ENCODE results near the gene GAP43.

Gene GAP43

DNA sequence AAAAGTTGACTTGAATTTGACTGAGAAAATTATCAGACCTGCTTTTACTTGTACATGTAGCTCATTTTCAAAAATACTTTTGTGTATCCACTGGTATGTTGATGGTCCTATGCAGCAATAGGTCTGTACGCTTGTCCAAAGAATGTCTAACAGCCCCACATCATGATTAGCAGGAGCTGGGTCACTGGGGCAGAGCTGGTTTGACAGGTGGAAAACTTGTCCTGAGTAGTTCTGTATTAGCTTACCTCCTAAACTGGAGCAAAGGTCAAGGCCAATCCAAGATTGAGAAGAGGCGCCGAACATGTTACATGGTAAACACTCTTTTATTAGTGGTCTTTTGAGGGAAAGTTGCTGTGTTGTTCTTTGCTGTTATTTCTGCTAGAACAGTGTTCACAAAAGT is 50.6 kb downstream of the GAP43 start:
- H3K79me2 ChIP-seq (ENCODE audit: low read length) = no peaks in the 10 kb centered on the region
- no peaks in the 10 kb centered on the region for H3K9me3 ChIP-seq (ENCODE audit: insufficient read depth, low read length)
- H3K4me2 ChIP-seq (ENCODE audit: low read length) = no peak overlapping the region
- no peaks in the 10 kb centered on the region for H4K20me1 ChIP-seq (ENCODE audit: insufficient read depth, low read length)
- 0 out of 2 replicates have a peak, but pooled peaks cover 5% of the 10 kb centered on the region for H3K4me1 ChIP-seq (ENCODE audit: low read length)
- no peak for TF ChIP-seq EZH2phosphoT487 (IDR thresholded peaks at IDR 0.05; ENCODE audit: low read depth)
- TF ChIP-seq, protein P1, sequence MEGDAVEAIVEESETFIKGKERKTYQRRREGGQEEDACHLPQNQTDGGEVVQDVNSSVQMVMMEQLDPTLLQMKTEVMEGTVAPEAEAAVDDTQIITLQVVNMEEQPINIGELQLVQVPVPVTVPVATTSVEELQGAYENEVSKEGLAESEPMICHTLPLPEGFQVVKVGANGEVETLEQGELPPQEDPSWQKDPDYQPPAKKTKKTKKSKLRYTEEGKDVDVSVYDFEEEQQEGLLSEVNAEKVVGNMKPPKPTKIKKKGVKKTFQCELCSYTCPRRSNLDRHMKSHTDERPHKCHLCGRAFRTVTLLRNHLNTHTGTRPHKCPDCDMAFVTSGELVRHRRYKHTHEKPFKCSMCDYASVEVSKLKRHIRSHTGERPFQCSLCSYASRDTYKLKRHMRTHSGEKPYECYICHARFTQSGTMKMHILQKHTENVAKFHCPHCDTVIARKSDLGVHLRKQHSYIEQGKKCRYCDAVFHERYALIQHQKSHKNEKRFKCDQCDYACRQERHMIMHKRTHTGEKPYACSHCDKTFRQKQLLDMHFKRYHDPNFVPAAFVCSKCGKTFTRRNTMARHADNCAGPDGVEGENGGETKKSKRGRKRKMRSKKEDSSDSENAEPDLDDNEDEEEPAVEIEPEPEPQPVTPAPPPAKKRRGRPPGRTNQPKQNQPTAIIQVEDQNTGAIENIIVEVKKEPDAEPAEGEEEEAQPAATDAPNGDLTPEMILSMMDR (IDR thresholded peaks at IDR 0.05; ENCODE audit: low read depth, low read length) = no peak
- H2AFZ ChIP-seq (ENCODE audit: low read depth, low read length) = no peak overlapping the region
- H3K4me3 ChIP-seq (ENCODE audit: low read length) = no peak overlapping the region
- no peaks in the 10 kb centered on the region for H3K36me3 ChIP-seq (replicated peaks; ENCODE audit: low read depth, low read length)
- no peaks in the 10 kb centered on the region for H3K27me3 ChIP-seq (ENCODE audit: low read depth, low read length)
- no peak overlapping the region for H3K9ac ChIP-seq (ENCODE audit: low read length)
- no peak overlapping the region for H3K27ac ChIP-seq (ENCODE audit: low read length)

DNA sequence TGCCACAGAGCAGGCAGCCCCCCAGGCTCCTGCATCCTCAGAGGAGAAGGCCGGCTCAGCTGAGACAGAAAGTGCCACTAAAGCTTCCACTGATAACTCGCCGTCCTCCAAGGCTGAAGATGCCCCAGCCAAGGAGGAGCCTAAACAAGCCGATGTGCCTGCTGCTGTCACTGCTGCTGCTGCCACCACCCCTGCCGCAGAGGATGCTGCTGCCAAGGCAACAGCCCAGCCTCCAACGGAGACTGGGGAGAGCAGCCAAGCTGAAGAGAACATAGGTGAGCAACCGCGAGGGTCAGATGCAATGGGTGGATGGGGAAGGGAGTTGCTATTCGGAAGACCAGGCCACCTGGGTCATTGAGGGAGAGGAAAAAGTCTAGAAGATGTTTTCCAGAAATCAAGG is 53.0 kb downstream of the GAP43 start:
- Histone ChIP-seq H3K27ac (ENCODE audit: low read length) (no peak overlapping the region), H3K9me3 (ENCODE audit: insufficient read depth, low read length) (no peaks in the 10 kb centered on the region), H3K4me3 (ENCODE audit: low read length) (no peak overlapping the region), H3K9ac (ENCODE audit: low read length) (no peak overlapping the region), H3K4me1 (ENCODE audit: low read length) (0 out of 2 replicates have a peak, but pooled peaks cover 8% of the 10 kb centered on the region), H4K20me1 (ENCODE audit: insufficient read depth, low read length) (no peaks in the 10 kb centered on the region), H3K36me3 (replicated peaks; ENCODE audit: low read depth, low read length) (no peaks in the 10 kb centered on the region), H3K79me2 (ENCODE audit: low read length) (no peaks in the 10 kb centered on the region), H2AFZ (ENCODE audit: low read depth, low read length) (no peak overlapping the region), H3K27me3 (ENCODE audit: low read depth, low read length) (no peaks in the 10 kb centered on the region), H3K4me2 (ENCODE audit: low read length) (no peak overlapping the region)
- TF ChIP-seq, protein P1 (IDR thresholded peaks at IDR 0.05; ENCODE audit: low read depth, low read length) = no peak
- no peak for TF ChIP-seq EZH2phosphoT487 (IDR thresholded peaks at IDR 0.05; ENCODE audit: low read depth)

DNA sequence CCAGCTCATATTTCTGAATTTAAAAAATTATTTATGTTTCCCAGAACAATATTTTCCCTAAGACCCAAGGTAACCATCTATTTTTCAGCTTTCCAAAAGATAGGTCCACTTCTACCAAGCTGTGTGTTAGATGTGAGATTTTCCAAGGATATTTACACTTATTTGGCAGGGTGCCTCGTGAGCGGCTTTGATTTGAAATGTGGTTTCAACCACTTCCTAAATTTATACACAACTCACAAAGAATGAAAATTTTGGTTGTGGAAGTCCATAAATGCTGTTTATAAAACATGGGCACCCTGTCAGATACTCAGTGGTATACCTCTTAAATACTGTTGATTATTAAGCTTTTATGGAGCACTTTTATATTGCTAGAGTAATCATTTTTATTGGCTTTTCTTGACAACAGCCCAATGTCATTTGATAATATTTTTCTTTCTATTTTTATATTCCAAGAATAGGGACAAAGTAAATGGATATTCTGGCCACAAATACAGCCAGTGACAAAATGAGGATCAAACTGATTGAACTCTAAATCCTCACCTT is 57.6 kb downstream of the GAP43 start:
- Histone ChIP-seq H3K9me3 (ENCODE audit: insufficient read depth, low read length) (no peaks in the 10 kb centered on the region), H3K4me2 (ENCODE audit: low read length) (no peak overlapping the region), H3K4me1 (ENCODE audit: low read length) (peaks cover 16% of the 10 kb centered on the region), H3K27ac (ENCODE audit: low read length) (no peak overlapping the region), H3K27me3 (ENCODE audit: low read depth, low read length) (no peaks in the 10 kb centered on the region), H2AFZ (ENCODE audit: low read depth, low read length) (no peak overlapping the region), H3K79me2 (ENCODE audit: low read length) (no peaks in the 10 kb centered on the region), H3K36me3 (replicated peaks; ENCODE audit: low read depth, low read length) (no peaks in the 10 kb centered on the region), H3K9ac (ENCODE audit: low read length) (no peak overlapping the region), H4K20me1 (ENCODE audit: insufficient read depth, low read length) (no peaks in the 10 kb centered on the region), H3K4me3 (ENCODE audit: low read length) (no peak overlapping the region)
- TF ChIP-seq EZH2phosphoT487 (IDR thresholded peaks at IDR 0.05; ENCODE audit: low read depth) = no peak
- TF ChIP-seq, protein P1 (IDR thresholded peaks at IDR 0.05; ENCODE audit: low read depth, low read length) = no peak

GRCh38 chr3:115681736-115682135 is 58.4 kb downstream of the GAP43 start:
- Histone ChIP-seq H3K4me2 (ENCODE audit: low read length) (no peak overlapping the region), H3K9me3 (ENCODE audit: insufficient read depth, low read length) (no peaks in the 10 kb centered on the region), H3K79me2 (ENCODE audit: low read length) (no peaks in the 10 kb centered on the region), H4K20me1 (ENCODE audit: insufficient read depth, low read length) (no peaks in the 10 kb centered on the region), H3K27ac (ENCODE audit: low read length) (no peak overlapping the region), H3K27me3 (ENCODE audit: low read depth, low read length) (no peaks in the 10 kb centered on the region), H3K9ac (ENCODE audit: low read length) (no peak overlapping the region), H3K4me1 (ENCODE audit: low read length) (peaks cover 16% of the 10 kb centered on the region), H3K4me3 (ENCODE audit: low read length) (no peak overlapping the region), H3K36me3 (replicated peaks; ENCODE audit: low read depth, low read length) (no peaks in the 10 kb centered on the region), H2AFZ (ENCODE audit: low read depth, low read length) (no peak overlapping the region)
- TF ChIP-seq EZH2phosphoT487 (IDR thresholded peaks at IDR 0.05; ENCODE audit: low read depth) = no peak
- TF ChIP-seq, protein P1 (IDR thresholded peaks at IDR 0.05; ENCODE audit: low read depth, low read length) = no peak

All from OCI-LY3 (cell line).